Umbilical cord (tissue), 2 donors: ENCODE data around the gene SNAP29. TPM values are rescaled to one million over a fixed set of nuclear protein-coding genes. Genes with fewer than 3 reads are reported as not detected.
"Not testable (repeated sequence)": the region's sequence is repeated elsewhere in the genome, so short reads cannot be mapped to it uniquely, and the experiment has no call there.

Experiments
- DNase-seq: peaks from one replicate; pipeline ENCODE4 v3.0.0-alpha.2; 2015; ENCODE audit warnings: low spot score
- total RNA-seq: library from RNA; depleted of rRNA; stranded (reverse); fragments of >200 nt; gene quantifications from one replicate; pipeline ENCODE4 v1.2.3, GENCODE V29; 2014; ENCODE audit warnings: low replicate concordance; ENCODE audit not compliant: insufficient read depth

Gene SNAP29
- total RNA-seq, 1 donor from 2014 or later = 5.1 TPM

GRCh38 chr22:20901093-20902033 lies 42.6 kb downstream of the SNAP29 start:
- not testable (repeated sequence) for DNase-seq

GRCh38 chr22:20903093-20903492 lies 44.3 kb downstream of the SNAP29 start:
- DNase-seq = no peak

- no peak for DNase-seq
Measured at GRCh38 chr22:20904008-20904979, 45.5 kb downstream of the SNAP29 start.

GRCh38 chr22:20904980-20905355 lies 46.2 kb downstream of the SNAP29 start:
- DNase-seq = no peak

- no peak for DNase-seq
Measured at GRCh38 chr22:20905415-20906386, 46.9 kb downstream of the SNAP29 start.

- no peak for DNase-seq
Measured at GRCh38 chr22:20906387-20906767, 47.6 kb downstream of the SNAP29 start.

- not testable (repeated sequence) for DNase-seq
Measured at GRCh38 chr22:20908717-20909116, 49.9 kb downstream of the SNAP29 start.

GRCh38 chr22:20909543-20910303 lies 50.9 kb downstream of the SNAP29 start:
- no peak for DNase-seq

- DNase-seq = no peak
Measured at GRCh38 chr22:20912494-20912893, 53.7 kb downstream of the SNAP29 start.

- DNase-seq = peak; percentile 98
Measured at GRCh38 chr22:20916916-20917810, 58.4 kb downstream of the SNAP29 start, which contains the start of gene CRKL. CRKL (plus strand) TSS chr22:20917407; CDS start chr22:20917935, 528 bp downstream.

- no peak for DNase-seq
Measured at GRCh38 chr22:20918663-20919218, 59.9 kb downstream of the SNAP29 start.

GRCh38 chr22:20919718-20920117 lies 60.9 kb downstream of the SNAP29 start:
- DNase-seq = no peak

- no peak for DNase-seq
Measured at GRCh38 chr22:20920881-20921203, 62.0 kb downstream of the SNAP29 start.

- DNase-seq = no peak
Measured at GRCh38 chr22:20922141-20922751, 63.4 kb downstream of the SNAP29 start.

GRCh38 chr22:20926243-20926642 lies 67.4 kb downstream of the SNAP29 start:
- no peak for DNase-seq

GRCh38 chr22:20927940-20928572 lies 69.2 kb downstream of the SNAP29 start:
- DNase-seq = no peak

- DNase-seq = no peak
Measured at GRCh38 chr22:20928573-20928967, 69.8 kb downstream of the SNAP29 start.

- no peak for DNase-seq
Measured at GRCh38 chr22:20930004-20930403, 71.2 kb downstream of the SNAP29 start.
